Activated naive CD4-positive, alpha-beta T cell treated with anti-CD3 and anti-CD28 coated beads, Interleukin-2, amount 10 ng/mL, durations not matched to agents 7 days and 5 days (primary cell): Measurements from ENCODE around the gene ABCA4.
"Not testable (repeated sequence)": the region's sequence is repeated elsewhere in the genome, so short reads cannot be mapped to it uniquely, and the experiment has no call there.

Source experiments
- CTCF ChIA-PET: fragments of 350-600 bp; sonication (Branson Sonifier 250); formaldehyde crosslinking; loops from one replicate; lab custom pipeline; 2021; ENCODE audit warnings: antibody characterized with exemption; lab: Charles Lee
- DNase-seq: peaks from one replicate; pipeline ENCODE4 v3.0.0-alpha.2; 2020
- H3K27ac Mint-ChIP-seq: one replicate; pipeline ENCODE4 v1.8.0; 2021; ENCODE audit warnings: mild to moderate bottlenecking, moderate library complexity, mixed read lengths
- H3K27me3 Mint-ChIP-seq: one replicate; pipeline ENCODE4 v1.8.0; 2021; ENCODE audit warnings: mild to moderate bottlenecking, mixed read lengths
- H3K36me3 Mint-ChIP-seq: one replicate; pipeline ENCODE4 v1.8.0; 2021; ENCODE audit warnings: mixed read lengths
- H3K4me1 Mint-ChIP-seq: one replicate; pipeline ENCODE4 v1.8.0; 2021; ENCODE audit warnings: mixed read lengths
- H3K4me3 Mint-ChIP-seq: one replicate; pipeline ENCODE4 v1.8.0; 2021; ENCODE audit warnings: mild to moderate bottlenecking, moderate library complexity, mixed read lengths
- H3K9me3 Mint-ChIP-seq: one replicate; pipeline ENCODE4 v1.8.0; 2021; ENCODE audit warnings: mixed read lengths

ABCA4 gene

GRCh38 chr1:94009304-94009703, 111.6 kb downstream of the ABCA4 start:
- no peaks in the 10 kb centered on the region for H3K36me3 Mint-ChIP-seq
- no peak overlapping the region for H3K27ac Mint-ChIP-seq
- CTCF ChIA-PET, result no interaction called here
- peaks cover 52% of the 10 kb centered on the region for H3K27me3 Mint-ChIP-seq
- no peaks in the 10 kb centered on the region for H3K9me3 Mint-ChIP-seq
- DNase-seq, result no peak
- H3K4me3 Mint-ChIP-seq, result no peak overlapping the region
- no peaks in the 10 kb centered on the region for H3K4me1 Mint-ChIP-seq

GRCh38 chr1:94006604-94007003, 114.3 kb downstream of the ABCA4 start:
- H3K4me3 Mint-ChIP-seq, result no peak overlapping the region
- no peak for DNase-seq
- no peaks in the 10 kb centered on the region for H3K9me3 Mint-ChIP-seq
- peaks cover 42% of the 10 kb centered on the region for H3K27me3 Mint-ChIP-seq
- H3K27ac Mint-ChIP-seq, result no peak overlapping the region
- H3K36me3 Mint-ChIP-seq, result no peaks in the 10 kb centered on the region
- H3K4me1 Mint-ChIP-seq, result no peaks in the 10 kb centered on the region
- CTCF ChIA-PET, result interaction anchor here (1.1 kb wide), 1 partner anchor 606 kb away, joined by 3 read pairs; no protein-coding TSS in a partner anchor

- Mint-ChIP-seq H3K4me1 (no peaks in the 10 kb centered on the region), H3K27me3 (peaks cover 34% of the 10 kb centered on the region), H3K4me3 (no peak overlapping the region), H3K27ac (no peak overlapping the region), H3K9me3 (no peaks in the 10 kb centered on the region), H3K36me3 (no peaks in the 10 kb centered on the region)
- CTCF ChIA-PET, result no interaction called here
- DNase-seq, result no peak
Observed at GRCh38 chr1:94004924-94005323, 116.0 kb downstream of the ABCA4 start.

GRCh38 chr1:94002046-94002787, 118.7 kb downstream of the ABCA4 start:
- Mint-ChIP-seq H3K36me3 (no peaks in the 10 kb centered on the region), H3K9me3 (no peaks in the 10 kb centered on the region), H3K27me3 (peaks cover 24% of the 10 kb centered on the region), H3K27ac (no peak overlapping the region), H3K4me3 (no peak overlapping the region), H3K4me1 (no peaks in the 10 kb centered on the region)
- CTCF ChIA-PET, result no interaction called here
- no peak for DNase-seq

- Mint-ChIP-seq H3K4me1 (no peaks in the 10 kb centered on the region), H3K9me3 (no peaks in the 10 kb centered on the region), H3K36me3 (no peaks in the 10 kb centered on the region), H3K27ac (no peak overlapping the region), H3K4me3 (no peak overlapping the region), H3K27me3 (peaks cover 23% of the 10 kb centered on the region)
- no peak for DNase-seq
- CTCF ChIA-PET, result no interaction called here
Observed at GRCh38 chr1:94001397-94002045, 119.4 kb downstream of the ABCA4 start.

- DNase-seq, result no peak
- H3K4me1 Mint-ChIP-seq, result no peaks in the 10 kb centered on the region
- no peak overlapping the region for H3K27ac Mint-ChIP-seq
- H3K9me3 Mint-ChIP-seq, result no peaks in the 10 kb centered on the region
- no peak overlapping the region for H3K4me3 Mint-ChIP-seq
- H3K27me3 Mint-ChIP-seq, result peaks cover 26% of the 10 kb centered on the region
- H3K36me3 Mint-ChIP-seq, result no peaks in the 10 kb centered on the region
- CTCF ChIA-PET, result no interaction called here
Observed at GRCh38 chr1:94000510-94001282, 120.3 kb downstream of the ABCA4 start.

- no peak overlapping the region for H3K27ac Mint-ChIP-seq
- CTCF ChIA-PET, result no interaction called here
- H3K9me3 Mint-ChIP-seq, result no peaks in the 10 kb centered on the region
Observed at GRCh38 chr1:93999840-94000415, 121.0 kb downstream of the ABCA4 start.

GRCh38 chr1:93998532-93998931, 122.4 kb downstream of the ABCA4 start:
- not testable (repeated sequence) for H3K4me1 Mint-ChIP-seq, H3K27ac Mint-ChIP-seq

More at GRCh38 chr1:93999840-94000415, 121.0 kb downstream of the ABCA4 start:
- no peak for DNase-seq
- Mint-ChIP-seq H3K4me3 (no peak overlapping the region), H3K4me1 (no peaks in the 10 kb centered on the region), H3K27me3 (peaks cover 30% of the 10 kb centered on the region), H3K36me3 (no peaks in the 10 kb centered on the region)

GRCh38 chr1:93997756-93998155, 123.2 kb downstream of the ABCA4 start:
- Mint-ChIP-seq H3K4me1 (no peaks in the 10 kb centered on the region), H3K27ac (no peak overlapping the region), H3K9me3 (no peaks in the 10 kb centered on the region), H3K4me3 (no peak overlapping the region), H3K27me3 (peaks cover 46% of the 10 kb centered on the region), H3K36me3 (no peaks in the 10 kb centered on the region)
- DNase-seq, result no peak
- CTCF ChIA-PET, result no interaction called here

More at GRCh38 chr1:93998532-93998931, 122.4 kb downstream of the ABCA4 start:
- H3K9me3 Mint-ChIP-seq, H3K36me3 Mint-ChIP-seq, DNase-seq, CTCF ChIA-PET, H3K4me3 Mint-ChIP-seq: not testable (repeated sequence)
- peaks cover 38% of the 10 kb centered on the region for H3K27me3 Mint-ChIP-seq

GRCh38 chr1:93995837-93996536, 125.0 kb downstream of the ABCA4 start:
- CTCF ChIA-PET, result no interaction called here
- Mint-ChIP-seq H3K36me3 (no peaks in the 10 kb centered on the region), H3K4me3 (no peak overlapping the region), H3K4me1 (no peaks in the 10 kb centered on the region), H3K27ac (no peak overlapping the region), H3K9me3 (no peaks in the 10 kb centered on the region), H3K27me3 (peaks cover 48% of the 10 kb centered on the region)
- DNase-seq, result no peak

- no peak overlapping the region for H3K4me3 Mint-ChIP-seq
- DNase-seq, result no peak
- no peak overlapping the region for H3K27ac Mint-ChIP-seq
- H3K36me3 Mint-ChIP-seq, result no peaks in the 10 kb centered on the region
- H3K9me3 Mint-ChIP-seq, result no peaks in the 10 kb centered on the region
- peaks cover 62% of the 10 kb centered on the region for H3K27me3 Mint-ChIP-seq
- H3K4me1 Mint-ChIP-seq, result no peaks in the 10 kb centered on the region
- CTCF ChIA-PET, result interaction anchor here (1.3 kb wide), 1 partner anchor 53 kb away, joined by 3 read pairs; no protein-coding TSS in a partner anchor
Observed at GRCh38 chr1:93993731-93994130, 127.2 kb downstream of the ABCA4 start.

- no peak for DNase-seq
- Mint-ChIP-seq H3K27me3 (peaks cover 62% of the 10 kb centered on the region), H3K9me3 (no peaks in the 10 kb centered on the region), H3K4me3 (no peak overlapping the region), H3K4me1 (no peaks in the 10 kb centered on the region), H3K36me3 (no peaks in the 10 kb centered on the region), H3K27ac (no peak overlapping the region)
- CTCF ChIA-PET, result interaction anchor here (0.9 to 2.5 kb wide), 3 partner anchors 13 to 53 kb away, joined by 3 to 5 read pairs (median 3); no protein-coding TSS in a partner anchor
Observed at GRCh38 chr1:93992954-93993353, 128.0 kb downstream of the ABCA4 start.

GRCh38 chr1:93992190-93992589, 128.8 kb downstream of the ABCA4 start:
- no peak overlapping the region for H3K27ac Mint-ChIP-seq
- CTCF ChIA-PET, result interaction anchor here (0.9 to 2.5 kb wide), 3 partner anchors 12 to 54 kb away, joined by 3 to 5 read pairs (median 3); no protein-coding TSS in a partner anchor
- H3K27me3 Mint-ChIP-seq, result peaks cover 55% of the 10 kb centered on the region
- no peak overlapping the region for H3K4me3 Mint-ChIP-seq
- no peaks in the 10 kb centered on the region for H3K36me3 Mint-ChIP-seq
- H3K4me1 Mint-ChIP-seq, result no peaks in the 10 kb centered on the region
- no peaks in the 10 kb centered on the region for H3K9me3 Mint-ChIP-seq
- no peak for DNase-seq
